GM19238 (cell line): ENCODE results near the gene FCRL3.
A peak's percentile ranks its signal among the peaks of the same experiment; 100 is the strongest.

Experiments used
- DNase-seq: peaks from one replicate; pipeline ENCODE4 v3.0.0; 2011; ENCODE audit warnings: low spot score; ENCODE audit not compliant: insufficient read length

Gene FCRL3

GRCh38 chr1:157682710-157683437 lies 17.7 kb downstream of the FCRL3 start:
- DNase-seq, result no peak

GRCh38 chr1:157678721-157679120 lies 21.8 kb downstream of the FCRL3 start:
- no peak for DNase-seq

- no peak for DNase-seq
Measured at GRCh38 chr1:157673008-157673407, 27.6 kb downstream of the FCRL3 start.

- DNase-seq, result no peak
Measured at GRCh38 chr1:157671895-157672294, 28.7 kb downstream of the FCRL3 start.

- DNase-seq, result no peak
Measured at GRCh38 chr1:157659576-157660247, 40.9 kb downstream of the FCRL3 start.

GRCh38 chr1:157658571-157658970 lies 42.0 kb downstream of the FCRL3 start:
- DNase-seq, result no peak

GRCh38 chr1:157653494-157653873 lies 47.1 kb downstream of the FCRL3 start:
- no peak for DNase-seq

GRCh38 chr1:157652859-157653493 lies 47.6 kb downstream of the FCRL3 start:
- DNase-seq, result peak; percentile 23

- no peak for DNase-seq
Measured at GRCh38 chr1:157648317-157648716, 52.3 kb downstream of the FCRL3 start.

- no peak for DNase-seq
Measured at GRCh38 chr1:157646144-157646543, 54.4 kb downstream of the FCRL3 start.

- DNase-seq, result no peak
Measured at GRCh38 chr1:157641177-157641576, 59.4 kb downstream of the FCRL3 start.

- DNase-seq, result no peak
Measured at GRCh38 chr1:157639800-157640199, 60.8 kb downstream of the FCRL3 start.

GRCh38 chr1:157628773-157629172 lies 71.8 kb downstream of the FCRL3 start:
- no peak for DNase-seq
